Stimulated activated CD8-positive, alpha-beta memory T cell treated with anti-CD3 and anti-CD28 coated beads, Interleukin-4, amount 100 ng/mL, for 4 hours (primary cell): ENCODE results near the gene SPRN.
"Not testable (repeated sequence)": the region's sequence is repeated elsewhere in the genome, so short reads cannot be mapped to it uniquely, and the experiment has no call there.

Source experiments
- DNase-seq, 2 donors: peaks; one replicate each; pipeline ENCODE4 v3.0.0-alpha.2; 2020; ENCODE audit warnings: low read depth in 2 of 2, low spot score in 1 of 2

Gene SPRN

GRCh38 chr10:133440633-133441285, 16.3 kb upstream of the SPRN start:
- no peak for DNase-seq

- DNase-seq = no peak
Measured at GRCh38 chr10:133439517-133440461, 15.4 kb upstream of the SPRN start.

- no peak for DNase-seq
Measured at GRCh38 chr10:133438711-133439273, 14.4 kb upstream of the SPRN start.

- not testable (repeated sequence) for DNase-seq
Measured at GRCh38 chr10:133432789-133433188, 8.4 kb upstream of the SPRN start.

GRCh38 chr10:133431888-133432613, 7.6 kb upstream of the SPRN start:
- DNase-seq = not testable (repeated sequence)

GRCh38 chr10:133429571-133429970, 5.1 kb upstream of the SPRN start:
- DNase-seq = not testable (repeated sequence)

GRCh38 chr10:133424102-133424501, 323 bp downstream of the SPRN start:
- not testable (repeated sequence) for DNase-seq

- no peak for DNase-seq
Measured at GRCh38 chr10:133422807-133423771, 1.3 kb downstream of the SPRN start.

- DNase-seq = no peak
Measured at GRCh38 chr10:133422223-133422806, 2.1 kb downstream of the SPRN start.

- DNase-seq = no peak
Measured at GRCh38 chr10:133421336-133422222, 2.8 kb downstream of the SPRN start.

- DNase-seq = no peak
Measured at GRCh38 chr10:133420579-133420978, 3.8 kb downstream of the SPRN start.

- no peak for DNase-seq
Measured at GRCh38 chr10:133420028-133420427, 4.4 kb downstream of the SPRN start.

GRCh38 chr10:133419211-133419950, 5.0 kb downstream of the SPRN start:
- DNase-seq = no peak

GRCh38 chr10:133418289-133418993, 6.0 kb downstream of the SPRN start:
- no peak for DNase-seq

GRCh38 chr10:133415752-133416151, 8.7 kb downstream of the SPRN start:
- DNase-seq = no peak

- not testable (repeated sequence) for DNase-seq
Measured at GRCh38 chr10:133414401-133414800, 10.0 kb downstream of the SPRN start.

- DNase-seq = no peak
Measured at GRCh38 chr10:133412381-133412711, 12.1 kb downstream of the SPRN start.
